BJ (cell line): Measurements from ENCODE around the gene PHETA2. TPM values are rescaled to one million over a fixed set of nuclear protein-coding genes. Genes with fewer than 3 reads are reported as not detected.

Experiments
- CTCF ChIA-PET: fragments of 350-600 bp; formaldehyde crosslinking; extraction: SDS; loops from one replicate; lab custom pipeline; 2021; ENCODE audit warnings: antibody characterized with exemption, inconsistent platforms; lab: Yijun Ruan, JAX
- POLR2A ChIA-PET: fragments of 300-600 bp; sonication (Branson Sonifier 250); formaldehyde crosslinking; extraction: SDS; loops from one replicate; lab custom pipeline; 2021; ENCODE audit warnings: antibody characterized with exemption; lab: Charles Lee
- DNase-seq: peaks from one replicate; pipeline ENCODE4 v3.0.0-alpha.2; 2011; ENCODE audit warnings: low read depth
- H3K27me3 ChIP-seq: 2 replicates; pipeline ENCODE4 v1.6.0; 2011; ENCODE audit warnings: low read length; ENCODE audit not compliant: control insufficient read depth, insufficient read depth
- H3K36me3 ChIP-seq: 2 replicates; pipeline ENCODE4 v1.5.1; 2011; ENCODE audit warnings: low read length; ENCODE audit not compliant: control insufficient read depth, insufficient read depth
- H3K4me3 ChIP-seq: 2 replicates; pipeline ENCODE4 v1.5.1; 2011; ENCODE audit warnings: low read depth, mild to moderate bottlenecking, control low read depth, low read length
- CTCF ChIP-seq: IDR thresholded peaks from 2 replicates; pipeline ENCODE4 v1.5.1; 2011; ENCODE audit warnings: low read depth, mild to moderate bottlenecking, control low read depth, inconsistent platforms, low read length, moderate library complexity; ENCODE audit not compliant: insufficient read depth
- polyA plus RNA-seq: library from polyadenylated mRNA; depleted of rRNA; stranded (reverse); fragments of >200 nt; gene quantifications from 2 replicates; pipeline ENCODE4 v1.2.3, GENCODE V29; 2011

Gene PHETA2
- polyA plus RNA-seq, 1 experiment = 27.4 TPM

- H3K36me3 ChIP-seq = peaks cover 12% of the 10 kb centered on the region
- DNase-seq = no peak
- TF ChIP-seq CTCF = no peak
- peak overlapping the region; percentile 82 for H3K4me3 ChIP-seq
- no peaks in the 10 kb centered on the region for H3K27me3 ChIP-seq
- CTCF ChIA-PET = interaction anchor here (0.7 to 2.6 kb wide), 6 partner anchors 14 to 400 kb away, joined by 3 to 18 read pairs (median 4); partner anchors contain the start of gene NDUFA6
- POLR2A ChIA-PET = interaction anchor here (0.5 to 0.6 kb wide), 2 partner anchors 274 to 618 kb away, joined by 8 to 19 read pairs; no protein-coding TSS in a partner anchor
These were observed 1.0 kb downstream of the PHETA2 start for GRCh38 chr22:42074846-42075676.

- CTCF ChIA-PET = interaction anchor here (2.6 kb wide), 1 partner anchor 13 kb away, joined by 18 read pairs; the partner anchor contains the start of gene NDUFA6
- POLR2A ChIA-PET = no interaction called here
- Histone ChIP-seq H3K27me3 (no peaks in the 10 kb centered on the region), H3K4me3 (no peak overlapping the region), H3K36me3 (peaks cover 12% of the 10 kb centered on the region)
- DNase-seq = no peak
- TF ChIP-seq CTCF = no peak
These were observed 2.9 kb downstream of the PHETA2 start for GRCh38 chr22:42076764-42077485.

GRCh38 chr22:42077486-42078125, 3.6 kb downstream of the PHETA2 start:
- ChIA-PET CTCF (no interaction called here), POLR2A (no interaction called here)
- peaks cover 12% of the 10 kb centered on the region for H3K36me3 ChIP-seq
- no peak for TF ChIP-seq CTCF
- no peak overlapping the region for H3K4me3 ChIP-seq
- DNase-seq = no peak
- no peaks in the 10 kb centered on the region for H3K27me3 ChIP-seq

GRCh38 chr22:42078469-42079318, 4.6 kb downstream of the PHETA2 start:
- Histone ChIP-seq H3K27me3 (no peaks in the 10 kb centered on the region), H3K36me3 (peaks cover 15% of the 10 kb centered on the region), H3K4me3 (peak overlapping the region; percentile 80)
- TF ChIP-seq CTCF = no peak
- POLR2A ChIA-PET = interaction anchor here (0.5 kb wide), 1 partner anchor 1013 kb away, joined by 3 read pairs; no protein-coding TSS in a partner anchor
- no peak for DNase-seq
- CTCF ChIA-PET = no interaction called here
